ENCODE data around the gene POLR3B.
"Not testable (repeated sequence)": the region's sequence is repeated elsewhere in the genome, so short reads cannot be mapped to it uniquely, and the experiment has no call there.

The POLR3B gene

DNA sequence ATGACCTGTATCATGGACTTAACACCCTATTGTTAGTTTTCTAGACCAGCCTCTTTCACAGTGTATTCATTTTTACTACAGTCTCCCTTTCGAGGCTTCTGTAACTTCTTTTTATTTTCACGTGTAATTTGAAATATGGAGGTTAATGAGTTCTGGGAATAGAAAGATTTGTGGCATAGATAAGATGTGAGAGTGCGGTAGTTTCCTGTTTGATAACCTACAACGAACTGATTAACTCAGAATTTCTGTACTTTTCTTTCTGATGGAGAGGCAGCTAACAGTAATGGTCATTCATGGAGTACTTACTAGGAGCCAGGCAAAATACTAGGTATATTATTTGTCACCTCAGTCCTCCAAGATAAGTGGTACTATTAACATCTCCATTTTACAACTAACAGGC is 21.2 kb downstream of the POLR3B start:
- TF ChIP-seq, protein P1, sequence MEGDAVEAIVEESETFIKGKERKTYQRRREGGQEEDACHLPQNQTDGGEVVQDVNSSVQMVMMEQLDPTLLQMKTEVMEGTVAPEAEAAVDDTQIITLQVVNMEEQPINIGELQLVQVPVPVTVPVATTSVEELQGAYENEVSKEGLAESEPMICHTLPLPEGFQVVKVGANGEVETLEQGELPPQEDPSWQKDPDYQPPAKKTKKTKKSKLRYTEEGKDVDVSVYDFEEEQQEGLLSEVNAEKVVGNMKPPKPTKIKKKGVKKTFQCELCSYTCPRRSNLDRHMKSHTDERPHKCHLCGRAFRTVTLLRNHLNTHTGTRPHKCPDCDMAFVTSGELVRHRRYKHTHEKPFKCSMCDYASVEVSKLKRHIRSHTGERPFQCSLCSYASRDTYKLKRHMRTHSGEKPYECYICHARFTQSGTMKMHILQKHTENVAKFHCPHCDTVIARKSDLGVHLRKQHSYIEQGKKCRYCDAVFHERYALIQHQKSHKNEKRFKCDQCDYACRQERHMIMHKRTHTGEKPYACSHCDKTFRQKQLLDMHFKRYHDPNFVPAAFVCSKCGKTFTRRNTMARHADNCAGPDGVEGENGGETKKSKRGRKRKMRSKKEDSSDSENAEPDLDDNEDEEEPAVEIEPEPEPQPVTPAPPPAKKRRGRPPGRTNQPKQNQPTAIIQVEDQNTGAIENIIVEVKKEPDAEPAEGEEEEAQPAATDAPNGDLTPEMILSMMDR (IDR thresholded peaks at IDR 0.05; ENCODE audit: borderline replicate concordance, control extremely low read depth, extremely low read depth, insufficient read depth, missing control alignments), result no peak
- in situ Hi-C loops (cut with MboI; ENCODE audit: low sequenced_read_pairs, unreplicated experiment), result loop anchor here (25.0 kb wide), 1 partner anchor 734 kb away; no protein-coding TSS in a partner anchor

DNA sequence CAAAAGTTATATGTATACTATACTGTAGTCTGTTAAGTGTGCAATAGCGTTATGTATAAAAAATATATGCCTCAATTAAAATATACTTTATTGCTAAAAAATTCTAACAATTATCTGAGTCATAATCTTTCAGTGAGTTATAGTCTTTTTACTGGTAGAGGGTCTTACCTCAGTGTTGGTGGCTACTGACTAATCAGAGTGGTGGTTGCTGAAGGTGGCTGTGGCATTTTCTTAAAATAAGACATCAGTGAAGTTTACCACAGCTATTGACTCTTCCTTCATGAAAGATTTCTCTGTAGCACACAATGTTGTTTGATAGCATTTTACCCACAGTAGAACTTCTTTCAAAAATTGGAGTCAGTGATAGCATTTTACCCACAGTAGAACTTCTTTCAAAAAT is 23.4 kb downstream of the POLR3B start:
- TF ChIP-seq, protein P1 (IDR thresholded peaks at IDR 0.05; ENCODE audit: borderline replicate concordance, control extremely low read depth, extremely low read depth, insufficient read depth, missing control alignments), result no peak
- DNase-seq (ENCODE audit: low spot score), result no peak
- in situ Hi-C loops (cut with MboI; ENCODE audit: low sequenced_read_pairs, unreplicated experiment), result loop anchor here (10.0 to 25.0 kb wide), 3 partner anchors 464 to 731 kb away; no protein-coding TSS in a partner anchor

More for the DNA sequence above, 21.2 kb downstream of the POLR3B start:
- no peak for DNase-seq (ENCODE audit: low spot score)

DNA sequence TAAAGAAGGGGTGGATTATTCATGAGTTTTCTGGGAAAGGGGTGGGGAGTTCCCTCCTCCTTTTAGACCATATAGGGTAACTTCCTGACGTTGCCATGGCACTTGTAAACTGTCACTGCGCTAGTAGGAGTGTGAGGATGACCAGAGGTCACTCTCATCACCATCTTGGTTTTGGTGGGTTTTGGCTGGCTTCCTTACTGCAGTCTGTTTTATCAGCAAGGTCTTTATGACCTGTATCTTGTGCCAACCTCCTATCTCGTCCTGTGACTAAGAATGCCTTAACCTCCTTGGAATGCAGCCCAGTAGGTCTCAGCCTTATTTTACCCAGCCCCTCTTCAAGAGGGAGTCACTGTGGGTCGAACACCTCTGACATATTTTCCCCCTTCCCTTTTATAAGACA is 24.3 kb downstream of the POLR3B start:
- in situ Hi-C loops (cut with MboI; ENCODE audit: low sequenced_read_pairs, unreplicated experiment), result loop anchor here (10.0 to 25.0 kb wide), 3 partner anchors 463 to 730 kb away; no protein-coding TSS in a partner anchor
- DNase-seq (ENCODE audit: low spot score), result not testable (repeated sequence)

DNA sequence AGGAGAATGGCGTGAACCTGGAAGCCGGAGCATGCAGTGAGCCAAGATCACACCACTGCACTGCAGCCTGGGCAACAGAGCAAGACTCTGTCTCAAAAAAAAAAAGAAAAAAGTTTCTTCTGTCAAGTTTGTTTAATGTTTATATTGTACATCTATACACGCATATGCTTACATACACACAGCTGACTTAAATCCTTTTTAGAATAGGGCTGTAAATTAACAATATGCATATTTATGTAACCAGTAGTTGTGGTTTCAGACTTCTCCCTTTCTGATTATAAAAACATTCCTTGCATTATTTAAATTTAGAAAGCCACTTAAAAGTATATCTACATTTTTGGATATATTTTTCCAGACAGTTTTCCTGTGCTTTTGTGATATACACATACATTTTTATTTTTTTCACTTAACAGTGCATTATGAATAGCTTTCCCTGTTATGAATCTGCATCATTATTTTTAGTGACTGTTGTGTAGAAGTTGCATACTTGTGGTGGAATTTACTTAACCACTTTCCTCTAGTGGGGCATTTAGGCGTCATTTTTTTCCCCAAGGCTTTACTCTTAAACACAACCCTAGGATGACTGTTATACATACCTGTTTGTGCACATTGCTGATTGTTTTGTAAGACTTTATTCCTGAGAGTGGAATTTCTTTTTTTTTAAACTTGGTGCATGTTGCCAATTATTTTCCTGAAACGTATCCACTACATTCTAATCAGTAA is 29.4 kb downstream of the POLR3B start:
- DNase-seq (ENCODE audit: low spot score), result no peak
- TF ChIP-seq, protein P1 (IDR thresholded peaks at IDR 0.05; ENCODE audit: borderline replicate concordance, control extremely low read depth, extremely low read depth, insufficient read depth, missing control alignments), result no peak
- in situ Hi-C loops (cut with MboI; ENCODE audit: low sequenced_read_pairs, unreplicated experiment), result loop anchor here (10.0 to 25.0 kb wide), 3 partner anchors 458 to 725 kb away; no protein-coding TSS in a partner anchor

DNA sequence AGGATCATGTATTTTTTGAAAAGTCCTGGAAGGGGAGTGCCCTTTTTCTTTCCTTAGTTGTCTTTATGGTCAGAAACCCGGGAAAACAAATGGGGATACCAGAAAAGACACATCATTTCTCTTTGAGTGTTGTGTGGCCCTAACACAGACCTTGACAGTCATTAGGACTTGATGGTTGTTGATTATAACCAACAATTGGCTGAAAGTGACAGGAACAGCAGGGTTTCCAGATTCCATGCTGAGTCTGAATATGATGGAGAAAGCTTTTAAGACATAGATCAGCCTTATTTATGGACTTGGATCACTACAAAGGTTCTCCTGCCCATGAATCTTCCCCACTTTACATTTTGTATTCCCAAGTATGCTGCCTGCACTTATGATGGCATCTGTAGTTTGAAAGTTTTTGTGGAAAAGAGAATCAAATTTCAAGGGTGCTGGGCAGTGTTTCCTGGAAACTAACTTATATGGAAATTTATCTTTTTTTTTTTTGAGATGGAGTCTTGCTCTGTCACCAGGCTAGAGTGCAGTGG is 30.4 kb downstream of the POLR3B start:
- TF ChIP-seq, protein P1 (IDR thresholded peaks at IDR 0.05; ENCODE audit: borderline replicate concordance, control extremely low read depth, extremely low read depth, insufficient read depth, missing control alignments), result no peak
- DNase-seq (ENCODE audit: low spot score), result no peak
- in situ Hi-C loops (cut with MboI; ENCODE audit: low sequenced_read_pairs, unreplicated experiment), result loop anchor here (10.0 to 25.0 kb wide), 3 partner anchors 457 to 724 kb away; no protein-coding TSS in a partner anchor

DNA sequence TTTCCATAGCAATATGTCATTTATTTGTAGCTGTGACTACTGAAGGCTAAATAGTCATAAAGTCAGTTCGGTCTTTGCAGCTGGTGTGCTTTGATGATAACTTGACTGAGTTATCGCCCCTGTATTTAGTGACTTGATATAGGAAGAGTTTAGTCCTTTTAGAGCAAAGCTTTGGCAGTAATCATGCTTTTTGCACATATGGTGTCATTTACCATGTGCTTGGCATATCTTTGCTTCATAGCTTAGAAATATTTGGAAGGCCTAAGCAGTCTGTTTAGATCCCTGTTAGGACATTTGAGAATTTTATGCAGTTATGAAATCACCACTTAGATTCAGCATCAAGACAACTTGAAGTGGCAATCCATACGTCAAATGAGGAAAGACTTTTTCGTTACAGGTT is 31.6 kb downstream of the POLR3B start:
- TF ChIP-seq, protein P1 (IDR thresholded peaks at IDR 0.05; ENCODE audit: borderline replicate concordance, control extremely low read depth, extremely low read depth, insufficient read depth, missing control alignments), result no peak
- DNase-seq (ENCODE audit: low spot score), result no peak
- in situ Hi-C loops (cut with MboI; ENCODE audit: low sequenced_read_pairs, unreplicated experiment), result loop anchor here (10.0 to 25.0 kb wide), 3 partner anchors 456 to 723 kb away; no protein-coding TSS in a partner anchor

DNA sequence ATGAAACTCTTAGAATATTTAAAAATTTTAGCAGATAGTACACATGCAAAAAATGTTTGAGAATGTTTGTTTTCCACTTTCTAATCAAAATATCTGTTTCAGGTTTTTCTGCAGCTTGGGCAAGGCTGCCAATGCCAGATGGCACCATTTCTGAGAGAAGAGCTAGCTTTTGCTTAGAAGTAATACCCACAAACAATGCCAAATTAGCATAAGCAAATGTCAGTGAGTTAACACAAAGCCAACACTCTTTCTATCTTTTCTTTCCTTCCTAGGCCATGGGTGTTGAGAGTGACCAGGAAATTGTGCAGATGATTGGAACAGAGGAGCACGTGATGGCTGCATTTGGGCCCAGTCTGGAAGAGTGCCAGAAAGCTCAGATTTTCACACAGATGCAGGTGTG is 35.2 kb downstream of the POLR3B start:
- in situ Hi-C loops (cut with MboI; ENCODE audit: low sequenced_read_pairs, unreplicated experiment), result loop anchor here (25.0 kb wide), 1 partner anchor 720 kb away; no protein-coding TSS in a partner anchor
- DNase-seq (ENCODE audit: low spot score), result no peak

More for the DNA sequence above, 35.2 kb downstream of the POLR3B start:
- TF ChIP-seq, protein P1 (IDR thresholded peaks at IDR 0.05; ENCODE audit: borderline replicate concordance, control extremely low read depth, extremely low read depth, insufficient read depth, missing control alignments), result no peak
